ENCODE measurements around the gene COPB2. TPM values are rescaled to one million over a fixed set of nuclear protein-coding genes. Genes with fewer than 3 reads are reported as not detected.

Gene COPB2
- total and polyA plus RNA-seq, 2 of the 8 experiments (the other 6 are each of a cell fraction or from before 2014, with no cell fraction given), result 40.3 to 119 TPM

DNA sequence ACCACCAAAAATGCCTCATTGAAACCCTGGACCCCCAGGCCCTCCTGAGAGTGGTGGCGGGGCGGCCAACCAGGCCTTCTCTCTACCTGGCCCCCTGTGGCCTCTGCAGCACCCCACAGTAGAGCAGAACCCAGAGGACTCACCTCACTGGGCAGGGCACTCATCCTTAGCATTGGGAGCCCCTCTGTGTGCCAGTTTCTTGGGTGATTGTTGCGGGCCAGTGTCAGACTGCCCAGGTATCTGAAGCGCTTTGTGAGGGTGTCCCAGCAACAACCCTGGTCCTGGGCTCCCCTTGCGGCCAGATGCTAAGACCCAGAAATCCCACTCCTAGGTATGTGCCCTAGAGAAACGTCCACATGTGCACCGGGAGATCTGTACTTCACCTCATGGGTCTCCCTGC is 66.3 kb downstream of the COPB2 start (continued):
- TF ChIP-seq, protein P1, sequence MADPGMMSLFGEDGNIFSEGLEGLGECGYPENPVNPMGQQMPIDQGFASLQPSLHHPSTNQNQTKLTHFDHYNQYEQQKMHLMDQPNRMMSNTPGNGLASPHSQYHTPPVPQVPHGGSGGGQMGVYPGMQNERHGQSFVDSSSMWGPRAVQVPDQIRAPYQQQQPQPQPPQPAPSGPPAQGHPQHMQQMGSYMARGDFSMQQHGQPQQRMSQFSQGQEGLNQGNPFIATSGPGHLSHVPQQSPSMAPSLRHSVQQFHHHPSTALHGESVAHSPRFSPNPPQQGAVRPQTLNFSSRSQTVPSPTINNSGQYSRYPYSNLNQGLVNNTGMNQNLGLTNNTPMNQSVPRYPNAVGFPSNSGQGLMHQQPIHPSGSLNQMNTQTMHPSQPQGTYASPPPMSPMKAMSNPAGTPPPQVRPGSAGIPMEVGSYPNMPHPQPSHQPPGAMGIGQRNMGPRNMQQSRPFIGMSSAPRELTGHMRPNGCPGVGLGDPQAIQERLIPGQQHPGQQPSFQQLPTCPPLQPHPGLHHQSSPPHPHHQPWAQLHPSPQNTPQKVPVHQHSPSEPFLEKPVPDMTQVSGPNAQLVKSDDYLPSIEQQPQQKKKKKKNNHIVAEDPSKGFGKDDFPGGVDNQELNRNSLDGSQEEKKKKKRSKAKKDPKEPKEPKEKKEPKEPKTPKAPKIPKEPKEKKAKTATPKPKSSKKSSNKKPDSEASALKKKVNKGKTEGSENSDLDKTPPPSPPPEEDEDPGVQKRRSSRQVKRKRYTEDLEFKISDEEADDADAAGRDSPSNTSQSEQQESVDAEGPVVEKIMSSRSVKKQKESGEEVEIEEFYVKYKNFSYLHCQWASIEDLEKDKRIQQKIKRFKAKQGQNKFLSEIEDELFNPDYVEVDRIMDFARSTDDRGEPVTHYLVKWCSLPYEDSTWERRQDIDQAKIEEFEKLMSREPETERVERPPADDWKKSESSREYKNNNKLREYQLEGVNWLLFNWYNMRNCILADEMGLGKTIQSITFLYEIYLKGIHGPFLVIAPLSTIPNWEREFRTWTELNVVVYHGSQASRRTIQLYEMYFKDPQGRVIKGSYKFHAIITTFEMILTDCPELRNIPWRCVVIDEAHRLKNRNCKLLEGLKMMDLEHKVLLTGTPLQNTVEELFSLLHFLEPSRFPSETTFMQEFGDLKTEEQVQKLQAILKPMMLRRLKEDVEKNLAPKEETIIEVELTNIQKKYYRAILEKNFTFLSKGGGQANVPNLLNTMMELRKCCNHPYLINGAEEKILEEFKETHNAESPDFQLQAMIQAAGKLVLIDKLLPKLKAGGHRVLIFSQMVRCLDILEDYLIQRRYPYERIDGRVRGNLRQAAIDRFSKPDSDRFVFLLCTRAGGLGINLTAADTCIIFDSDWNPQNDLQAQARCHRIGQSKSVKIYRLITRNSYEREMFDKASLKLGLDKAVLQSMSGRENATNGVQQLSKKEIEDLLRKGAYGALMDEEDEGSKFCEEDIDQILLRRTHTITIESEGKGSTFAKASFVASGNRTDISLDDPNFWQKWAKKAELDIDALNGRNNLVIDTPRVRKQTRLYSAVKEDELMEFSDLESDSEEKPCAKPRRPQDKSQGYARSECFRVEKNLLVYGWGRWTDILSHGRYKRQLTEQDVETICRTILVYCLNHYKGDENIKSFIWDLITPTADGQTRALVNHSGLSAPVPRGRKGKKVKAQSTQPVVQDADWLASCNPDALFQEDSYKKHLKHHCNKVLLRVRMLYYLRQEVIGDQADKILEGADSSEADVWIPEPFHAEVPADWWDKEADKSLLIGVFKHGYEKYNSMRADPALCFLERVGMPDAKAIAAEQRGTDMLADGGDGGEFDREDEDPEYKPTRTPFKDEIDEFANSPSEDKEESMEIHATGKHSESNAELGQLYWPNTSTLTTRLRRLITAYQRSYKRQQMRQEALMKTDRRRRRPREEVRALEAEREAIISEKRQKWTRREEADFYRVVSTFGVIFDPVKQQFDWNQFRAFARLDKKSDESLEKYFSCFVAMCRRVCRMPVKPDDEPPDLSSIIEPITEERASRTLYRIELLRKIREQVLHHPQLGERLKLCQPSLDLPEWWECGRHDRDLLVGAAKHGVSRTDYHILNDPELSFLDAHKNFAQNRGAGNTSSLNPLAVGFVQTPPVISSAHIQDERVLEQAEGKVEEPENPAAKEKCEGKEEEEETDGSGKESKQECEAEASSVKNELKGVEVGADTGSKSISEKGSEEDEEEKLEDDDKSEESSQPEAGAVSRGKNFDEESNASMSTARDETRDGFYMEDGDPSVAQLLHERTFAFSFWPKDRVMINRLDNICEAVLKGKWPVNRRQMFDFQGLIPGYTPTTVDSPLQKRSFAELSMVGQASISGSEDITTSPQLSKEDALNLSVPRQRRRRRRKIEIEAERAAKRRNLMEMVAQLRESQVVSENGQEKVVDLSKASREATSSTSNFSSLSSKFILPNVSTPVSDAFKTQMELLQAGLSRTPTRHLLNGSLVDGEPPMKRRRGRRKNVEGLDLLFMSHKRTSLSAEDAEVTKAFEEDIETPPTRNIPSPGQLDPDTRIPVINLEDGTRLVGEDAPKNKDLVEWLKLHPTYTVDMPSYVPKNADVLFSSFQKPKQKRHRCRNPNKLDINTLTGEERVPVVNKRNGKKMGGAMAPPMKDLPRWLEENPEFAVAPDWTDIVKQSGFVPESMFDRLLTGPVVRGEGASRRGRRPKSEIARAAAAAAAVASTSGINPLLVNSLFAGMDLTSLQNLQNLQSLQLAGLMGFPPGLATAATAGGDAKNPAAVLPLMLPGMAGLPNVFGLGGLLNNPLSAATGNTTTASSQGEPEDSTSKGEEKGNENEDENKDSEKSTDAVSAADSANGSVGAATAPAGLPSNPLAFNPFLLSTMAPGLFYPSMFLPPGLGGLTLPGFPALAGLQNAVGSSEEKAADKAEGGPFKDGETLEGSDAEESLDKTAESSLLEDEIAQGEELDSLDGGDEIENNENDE (IDR thresholded peaks at IDR 0.05; ENCODE audit: insufficient replicate concordance, low read length), result no peak
- TF ChIP-seq, protein P2, sequence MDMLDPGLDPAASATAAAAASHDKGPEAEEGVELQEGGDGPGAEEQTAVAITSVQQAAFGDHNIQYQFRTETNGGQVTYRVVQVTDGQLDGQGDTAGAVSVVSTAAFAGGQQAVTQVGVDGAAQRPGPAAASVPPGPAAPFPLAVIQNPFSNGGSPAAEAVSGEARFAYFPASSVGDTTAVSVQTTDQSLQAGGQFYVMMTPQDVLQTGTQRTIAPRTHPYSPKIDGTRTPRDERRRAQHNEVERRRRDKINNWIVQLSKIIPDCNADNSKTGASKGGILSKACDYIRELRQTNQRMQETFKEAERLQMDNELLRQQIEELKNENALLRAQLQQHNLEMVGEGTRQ (IDR thresholded peaks at IDR 0.05; ENCODE audit: low read length), result no peak
- TF ChIP-seq CBX5 (IDR thresholded peaks at IDR 0.05; ENCODE audit: low read depth, low read length), result no peak
- no peak for TF ChIP-seq SP2 (IDR thresholded peaks at IDR 0.05; ENCODE audit: low read length)
- TF ChIP-seq CEBPB (IDR thresholded peaks at IDR 0.05; ENCODE audit: low read depth, low read length), result no peak
- TF ChIP-seq SP1 (IDR thresholded peaks at IDR 0.05; ENCODE audit: low read depth, low read length), result no peak
- TF ChIP-seq NRF1 (IDR thresholded peaks at IDR 0.05; ENCODE audit: low read depth, low read length), result no peak
- no peak for TF ChIP-seq EZH2 (IDR thresholded peaks at IDR 0.05; ENCODE audit: low read depth, low read length, severe bottlenecking)

Measured in H1 (cell line).